Stimulated activated naive CD8-positive, alpha-beta T cell treated with anti-CD3 and anti-CD28 coated beads, Interleukin-15, Interleukin-2, amounts not matched to agents 100 ng/mL and 50 ng/mL, for 24 hours (primary cell): ENCODE data around the gene FAM83C.

Experiments
- H3K27ac Mint-ChIP-seq: one replicate; pipeline ENCODE4 v1.8.0; 2021; ENCODE audit warnings: mild to moderate bottlenecking, mixed read lengths
- H3K27me3 Mint-ChIP-seq: one replicate; pipeline ENCODE4 v1.8.0; 2021; ENCODE audit warnings: mixed read lengths
- H3K36me3 Mint-ChIP-seq: one replicate; pipeline ENCODE4 v1.8.0; 2021; ENCODE audit warnings: low read depth, mixed read lengths
- H3K4me1 Mint-ChIP-seq: one replicate; pipeline ENCODE4 v1.8.0; 2021; ENCODE audit warnings: low read depth, mixed read lengths
- H3K4me3 Mint-ChIP-seq: one replicate; pipeline ENCODE4 v1.8.0; 2021; ENCODE audit warnings: mild to moderate bottlenecking, mixed read lengths
- H3K9me3 Mint-ChIP-seq: one replicate; pipeline ENCODE4 v1.8.0; 2021; ENCODE audit warnings: mixed read lengths

The FAM83C gene

DNA sequence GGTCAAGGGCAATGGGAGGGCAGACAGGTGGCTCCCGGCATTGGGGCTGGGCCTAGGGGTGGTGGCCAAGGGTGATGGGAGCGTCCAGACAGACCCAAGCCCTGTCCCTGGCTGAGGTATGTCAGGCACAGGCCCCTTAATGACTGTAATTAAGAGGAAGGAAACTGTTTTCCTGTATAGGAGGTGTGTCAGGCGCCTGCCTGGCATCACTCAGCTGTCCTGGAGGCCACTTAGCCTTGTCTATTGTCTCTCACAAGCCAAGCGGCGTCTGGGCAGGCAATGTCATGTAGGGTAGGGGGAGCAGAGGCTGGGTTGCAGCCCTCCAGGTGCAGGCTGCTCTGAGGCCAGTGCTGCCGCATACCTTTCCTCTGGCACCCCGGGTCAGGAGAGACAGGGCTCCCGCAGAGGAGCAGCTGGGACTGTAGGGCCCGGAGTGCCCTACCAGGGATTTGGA is 3.9 kb upstream of the FAM83C start:
- no peaks in the 10 kb centered on the region for H3K27me3 Mint-ChIP-seq
- H3K4me1 Mint-ChIP-seq, result no peaks in the 10 kb centered on the region
- H3K27ac Mint-ChIP-seq, result no peak overlapping the region
- no peaks in the 10 kb centered on the region for H3K9me3 Mint-ChIP-seq
- H3K36me3 Mint-ChIP-seq, result no peaks in the 10 kb centered on the region
- H3K4me3 Mint-ChIP-seq, result no peak overlapping the region

DNA sequence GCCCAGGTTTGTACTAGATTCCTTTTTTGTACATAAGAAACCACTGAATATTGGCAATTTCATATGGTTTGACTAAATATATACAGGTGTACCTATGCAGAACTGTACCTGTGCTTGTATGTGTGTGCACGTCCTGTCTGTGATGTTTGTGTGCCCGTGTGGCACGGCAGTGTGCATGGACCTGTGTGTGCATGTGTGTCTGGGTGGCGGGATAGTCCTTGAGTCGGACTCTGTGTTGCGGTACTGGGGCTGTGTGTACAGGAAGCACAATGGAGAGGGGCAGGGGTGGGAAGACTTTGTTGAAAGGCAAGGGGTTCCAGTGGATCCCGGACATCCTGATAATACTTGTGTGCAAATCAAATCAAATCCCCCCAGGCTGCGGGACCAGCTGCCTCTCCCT is 3.4 kb upstream of the FAM83C start:
- H3K27ac Mint-ChIP-seq, result no peak overlapping the region
- H3K4me1 Mint-ChIP-seq, result no peaks in the 10 kb centered on the region
- H3K4me3 Mint-ChIP-seq, result no peak overlapping the region
- H3K27me3 Mint-ChIP-seq, result no peaks in the 10 kb centered on the region
- H3K36me3 Mint-ChIP-seq, result no peaks in the 10 kb centered on the region
- H3K9me3 Mint-ChIP-seq, result no peaks in the 10 kb centered on the region

GRCh38 chr20:35295058-35295457 is 2.8 kb upstream of the FAM83C start:
- Mint-ChIP-seq H3K27ac (no peak overlapping the region), H3K27me3 (no peaks in the 10 kb centered on the region), H3K36me3 (no peaks in the 10 kb centered on the region), H3K4me1 (no peaks in the 10 kb centered on the region), H3K4me3 (no peak overlapping the region), H3K9me3 (no peaks in the 10 kb centered on the region)

- H3K27me3 Mint-ChIP-seq, result no peaks in the 10 kb centered on the region
- H3K27ac Mint-ChIP-seq, result no peak overlapping the region
- H3K9me3 Mint-ChIP-seq, result no peaks in the 10 kb centered on the region
- H3K36me3 Mint-ChIP-seq, result no peaks in the 10 kb centered on the region
- H3K4me3 Mint-ChIP-seq, result no peak overlapping the region
- H3K4me1 Mint-ChIP-seq, result no peaks in the 10 kb centered on the region
Measured at GRCh38 chr20:35294293-35294685, 2.1 kb upstream of the FAM83C start.

- no peaks in the 10 kb centered on the region for H3K9me3 Mint-ChIP-seq
- no peak overlapping the region for H3K4me3 Mint-ChIP-seq
- no peaks in the 10 kb centered on the region for H3K36me3 Mint-ChIP-seq
- no peaks in the 10 kb centered on the region for H3K4me1 Mint-ChIP-seq
- no peaks in the 10 kb centered on the region for H3K27me3 Mint-ChIP-seq
- no peak overlapping the region for H3K27ac Mint-ChIP-seq
Measured at GRCh38 chr20:35293303-35294292, 1.4 kb upstream of the FAM83C start.

DNA sequence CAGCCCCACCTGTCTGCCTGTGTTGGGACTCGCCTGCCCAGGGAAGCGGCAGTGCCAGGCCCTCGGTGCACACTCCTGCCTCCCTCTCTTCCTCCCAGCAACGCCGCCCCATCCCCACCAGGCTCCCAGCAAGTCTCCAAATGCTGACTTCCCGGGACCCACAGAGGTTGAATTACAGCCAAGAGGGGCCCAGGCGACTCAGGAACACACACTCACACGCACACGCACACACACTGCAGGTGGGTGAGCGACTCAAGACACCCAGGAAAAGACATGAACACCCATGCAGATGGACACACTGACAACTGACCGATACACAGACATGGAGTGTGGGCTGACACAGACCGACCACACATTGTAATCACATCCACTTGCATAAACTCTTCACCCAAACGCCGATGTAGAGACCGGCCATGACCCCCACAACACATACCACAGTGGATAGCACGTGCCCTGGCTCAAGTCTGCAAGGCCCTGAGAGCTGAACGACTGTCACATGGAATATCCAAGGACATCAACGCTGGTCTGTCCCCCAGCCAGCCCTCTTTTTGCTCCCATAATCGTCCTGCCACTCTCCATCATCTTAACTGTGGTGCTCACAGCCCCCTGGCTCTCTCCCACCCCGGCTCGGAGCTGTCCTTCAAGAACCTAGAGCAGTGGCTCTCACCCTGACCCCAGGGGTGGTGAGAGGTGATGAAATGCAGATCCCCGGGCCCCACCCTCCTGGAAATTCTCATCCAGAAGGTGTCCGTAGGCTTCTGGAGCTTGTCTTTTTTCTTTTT is 470 bp upstream of the FAM83C start:
- Mint-ChIP-seq H3K4me1 (no peaks in the 10 kb centered on the region), H3K36me3 (no peaks in the 10 kb centered on the region), H3K9me3 (no peaks in the 10 kb centered on the region), H3K27me3 (no peaks in the 10 kb centered on the region), H3K4me3 (no peak overlapping the region), H3K27ac (no peak overlapping the region)

DNA sequence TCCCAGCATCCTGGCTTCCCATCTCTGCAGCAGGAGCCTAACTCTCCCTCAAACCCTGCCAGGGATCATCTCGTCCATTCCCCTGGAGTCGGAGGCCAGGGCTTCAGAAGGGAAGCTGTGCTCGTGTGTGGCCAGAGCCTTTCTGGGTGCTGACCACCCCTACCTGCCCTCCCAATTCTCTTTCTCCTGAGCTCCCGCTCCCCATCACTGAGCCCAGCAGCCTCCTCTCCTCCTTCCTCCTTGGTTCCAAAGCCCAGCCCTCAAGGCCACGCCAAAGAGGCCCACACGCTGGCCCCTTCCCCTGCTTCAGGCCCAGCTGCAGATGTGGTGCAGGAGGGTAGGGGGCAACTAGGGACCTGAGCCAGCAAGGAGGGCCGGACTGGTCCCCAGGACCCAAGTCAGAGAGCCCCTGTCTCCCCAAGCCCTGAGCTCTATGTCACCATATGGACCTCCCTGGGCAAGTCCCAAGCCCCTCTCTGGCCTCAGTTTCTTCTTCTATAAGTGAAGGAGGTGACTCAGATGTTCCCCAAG is 1.3 kb downstream of the FAM83C start:
- H3K4me3 Mint-ChIP-seq, result no peak overlapping the region
- no peaks in the 10 kb centered on the region for H3K9me3 Mint-ChIP-seq
- H3K4me1 Mint-ChIP-seq, result peaks cover 2% of the 10 kb centered on the region
- H3K36me3 Mint-ChIP-seq, result no peaks in the 10 kb centered on the region
- H3K27ac Mint-ChIP-seq, result no peak overlapping the region
- no peaks in the 10 kb centered on the region for H3K27me3 Mint-ChIP-seq

- H3K27ac Mint-ChIP-seq, result no peak overlapping the region
- no peaks in the 10 kb centered on the region for H3K36me3 Mint-ChIP-seq
- H3K27me3 Mint-ChIP-seq, result no peaks in the 10 kb centered on the region
- no peak overlapping the region for H3K4me3 Mint-ChIP-seq
- no peaks in the 10 kb centered on the region for H3K9me3 Mint-ChIP-seq
- H3K4me1 Mint-ChIP-seq, result peaks cover 8% of the 10 kb centered on the region
Measured at GRCh38 chr20:35290186-35290886, 1.9 kb downstream of the FAM83C start.

DNA sequence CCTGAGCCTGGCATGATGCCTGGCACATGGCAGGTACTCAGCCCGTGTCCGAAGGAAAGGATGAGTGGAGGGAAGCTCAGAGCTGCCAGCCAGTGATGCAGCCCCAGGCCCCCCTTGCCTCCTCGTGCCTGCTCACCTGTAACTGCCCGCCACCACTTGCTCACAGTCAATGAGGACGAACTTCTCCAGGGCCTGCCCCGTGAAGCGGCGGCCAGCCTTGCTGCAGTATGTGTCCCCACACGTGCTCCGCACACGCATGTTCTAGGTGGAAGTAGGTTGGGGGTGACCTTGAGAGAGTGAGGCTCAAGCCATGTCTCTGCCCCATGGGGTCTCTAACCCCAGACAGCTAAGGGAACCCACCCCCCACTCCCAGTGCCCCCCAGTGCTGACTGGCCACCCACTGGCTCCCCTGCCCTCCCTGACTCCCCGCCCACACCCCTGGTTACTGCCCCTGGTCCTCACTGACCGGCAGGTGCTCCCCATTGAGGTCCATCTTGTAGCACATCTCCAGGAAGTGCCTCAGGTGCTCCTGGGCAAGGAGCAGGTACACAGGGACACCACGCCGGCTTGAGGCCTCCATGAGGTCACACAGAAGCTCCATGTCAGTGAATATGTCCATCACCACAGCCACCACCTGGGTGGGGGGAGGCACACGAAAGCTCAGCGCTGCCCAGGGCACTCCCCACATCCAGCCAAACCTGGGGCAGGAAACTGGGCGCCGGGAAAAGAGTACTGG is 3.7 kb downstream of the FAM83C start:
- Mint-ChIP-seq H3K27me3 (no peaks in the 10 kb centered on the region), H3K27ac (no peak overlapping the region), H3K4me3 (no peak overlapping the region), H3K36me3 (peaks cover 5% of the 10 kb centered on the region), H3K4me1 (peaks cover 19% of the 10 kb centered on the region), H3K9me3 (no peaks in the 10 kb centered on the region)

DNA sequence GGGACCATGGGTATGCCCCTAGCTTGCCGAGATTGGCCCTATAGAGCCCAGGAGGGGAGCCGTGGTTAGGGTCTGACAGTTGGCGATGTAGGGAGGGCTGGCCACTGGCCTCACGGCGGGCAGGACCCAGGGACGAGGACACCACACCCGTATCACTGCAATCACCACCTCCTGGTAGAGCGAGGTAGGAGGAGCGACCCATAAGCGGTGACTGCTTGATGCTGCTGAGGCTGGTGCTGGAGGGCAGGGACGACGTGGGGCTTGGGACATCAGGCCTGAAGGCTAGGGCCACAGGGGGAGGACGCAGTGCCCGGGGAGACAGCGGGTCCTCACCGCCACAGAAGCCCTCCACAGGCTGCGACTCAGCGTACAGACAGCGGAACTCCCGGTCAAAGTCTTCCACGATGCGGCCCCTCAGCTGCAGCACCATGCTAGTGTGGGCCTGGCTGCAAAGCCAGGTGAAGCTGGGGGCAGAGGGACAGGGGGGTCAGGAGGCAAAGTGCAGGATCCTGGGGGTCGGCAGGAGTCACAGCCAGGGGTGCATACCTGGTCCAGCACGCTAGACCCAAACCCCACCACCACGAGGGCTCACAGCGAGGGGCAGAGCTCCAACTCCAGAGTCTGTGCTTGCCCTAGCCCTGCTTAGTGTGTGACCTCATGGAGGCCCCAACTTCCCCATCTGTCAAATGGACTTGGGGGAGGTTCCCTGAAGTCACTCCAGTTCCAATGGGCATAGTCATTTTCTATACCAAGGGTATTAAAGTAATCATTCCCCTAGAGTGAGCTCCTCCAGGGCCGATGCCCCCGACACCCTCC is 4.5 kb downstream of the FAM83C start:
- no peak overlapping the region for H3K4me3 Mint-ChIP-seq
- peaks cover 23% of the 10 kb centered on the region for H3K4me1 Mint-ChIP-seq
- H3K27ac Mint-ChIP-seq, result no peak overlapping the region
- no peaks in the 10 kb centered on the region for H3K27me3 Mint-ChIP-seq
- no peaks in the 10 kb centered on the region for H3K9me3 Mint-ChIP-seq
- peaks cover 9% of the 10 kb centered on the region for H3K36me3 Mint-ChIP-seq

DNA sequence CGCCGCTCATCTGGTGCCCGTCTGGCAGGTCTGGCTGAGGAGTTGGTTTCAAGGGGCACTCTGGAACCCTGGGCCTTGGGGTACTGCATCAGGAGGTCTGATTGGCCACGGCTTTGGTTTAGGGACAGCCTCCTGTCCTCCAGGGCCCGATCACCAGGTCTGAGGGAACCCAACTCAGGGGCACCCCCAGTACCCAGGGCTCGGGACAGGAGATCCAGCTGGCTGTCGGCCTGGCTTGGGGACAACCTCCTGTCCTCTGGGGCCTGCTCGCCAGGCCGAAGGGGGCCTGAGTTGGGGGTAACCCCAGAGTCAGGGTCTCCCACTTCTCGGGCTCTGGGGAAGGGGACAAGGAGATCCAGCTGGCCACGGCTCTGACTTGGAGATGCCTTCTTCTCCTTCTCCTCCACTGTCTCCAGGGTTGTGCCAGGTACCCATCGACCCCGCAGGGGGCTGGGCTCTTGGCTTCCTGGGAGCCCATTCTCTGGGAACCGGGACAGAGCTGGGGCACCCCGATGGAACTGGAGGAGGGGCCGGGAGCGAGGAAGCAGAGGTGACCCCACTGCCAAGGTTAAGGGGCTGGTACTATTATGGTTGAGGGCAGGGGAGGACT is 5.2 kb downstream of the FAM83C start:
- Mint-ChIP-seq H3K36me3 (peaks cover 15% of the 10 kb centered on the region), H3K4me1 (peaks cover 28% of the 10 kb centered on the region), H3K4me3 (no peak overlapping the region), H3K27me3 (no peaks in the 10 kb centered on the region), H3K9me3 (no peaks in the 10 kb centered on the region), H3K27ac (no peak overlapping the region)

DNA sequence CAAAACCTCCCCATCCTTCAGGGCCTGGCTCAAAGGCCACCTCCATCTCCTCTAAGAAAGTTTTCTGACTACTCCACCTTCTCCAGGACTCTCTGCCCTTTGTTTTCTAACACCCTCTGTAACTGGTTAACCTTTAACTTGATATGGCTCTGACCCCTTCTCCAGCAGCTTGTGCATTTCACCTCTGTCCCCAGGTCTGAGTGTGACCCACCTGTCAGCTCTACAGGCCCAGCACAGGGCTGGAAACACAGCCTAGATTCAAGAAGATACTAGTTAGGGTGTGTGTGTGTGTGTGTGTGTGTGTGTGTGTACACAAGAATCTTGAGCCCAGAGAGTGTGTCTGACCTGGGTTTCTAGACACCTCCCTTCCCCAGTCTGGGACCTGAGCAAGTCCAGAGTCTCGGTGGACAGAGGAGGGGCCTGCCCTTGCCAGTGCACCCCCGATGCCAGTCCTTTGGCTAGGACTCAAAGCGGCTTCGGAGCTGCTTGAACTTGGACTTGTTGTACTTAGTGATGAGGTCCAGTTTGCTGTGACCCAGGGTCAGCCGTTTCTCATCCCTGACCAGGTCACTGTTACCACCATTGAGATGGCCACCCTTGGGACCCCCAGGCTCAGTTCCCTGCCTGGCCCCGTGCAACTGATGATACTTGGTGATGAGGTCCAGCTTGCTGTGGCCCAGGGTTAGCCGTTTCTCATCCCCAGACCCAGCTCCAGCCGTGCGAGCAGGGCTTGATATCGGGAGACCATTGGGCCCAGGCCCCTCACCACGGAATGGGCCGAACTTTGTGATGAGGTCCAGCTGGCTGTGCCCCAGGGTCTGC is 5.9 kb downstream of the FAM83C start:
- no peaks in the 10 kb centered on the region for H3K9me3 Mint-ChIP-seq
- H3K4me3 Mint-ChIP-seq, result peak overlapping the region; percentile 90
- H3K27me3 Mint-ChIP-seq, result no peaks in the 10 kb centered on the region
- H3K4me1 Mint-ChIP-seq, result peaks cover 31% of the 10 kb centered on the region
- H3K27ac Mint-ChIP-seq, result peak overlapping the region; percentile 80
- H3K36me3 Mint-ChIP-seq, result peaks cover 23% of the 10 kb centered on the region

DNA sequence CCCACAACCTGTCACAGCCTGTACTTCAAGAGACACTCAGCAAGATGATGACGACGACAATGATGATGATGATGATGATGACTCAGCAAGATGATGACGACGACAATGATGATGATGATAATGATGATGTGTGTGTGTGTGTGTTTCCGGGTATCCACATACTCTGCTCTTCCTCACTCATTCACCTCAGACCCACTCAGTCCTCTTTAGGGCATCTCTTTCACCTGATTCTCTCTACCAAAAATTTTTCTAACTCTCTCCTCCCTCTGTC is 6.5 kb downstream of the FAM83C start:
- peak overlapping the region; percentile 80 for H3K27ac Mint-ChIP-seq
- H3K4me3 Mint-ChIP-seq, result peak overlapping the region; percentile 90
- H3K36me3 Mint-ChIP-seq, result peaks cover 24% of the 10 kb centered on the region
- no peaks in the 10 kb centered on the region for H3K27me3 Mint-ChIP-seq
- H3K4me1 Mint-ChIP-seq, result peaks cover 31% of the 10 kb centered on the region
- H3K9me3 Mint-ChIP-seq, result no peaks in the 10 kb centered on the region
